Activated CD4-positive, alpha-beta T cell treated with anti-CD3 and anti-CD28 coated beads, Interleukin-2, amount 50 U/mL, for 24 hours (primary cell): ENCODE results near the gene ANAPC7.
"Not testable (repeated sequence)": the region's sequence is repeated elsewhere in the genome, so short reads cannot be mapped to it uniquely, and the experiment has no call there.

ENCODE experiments used
- DNase-seq, 2 donors: peaks; one replicate each; pipeline ENCODE4 v3.0.0-alpha.2; 2020; ENCODE audit warnings: low read depth in 1 of 2, low spot score in 1 of 2

Gene ANAPC7

GRCh38 chr12:110403146-110403975 is at the start of gene ANAPC7:
TSS of gene ANAPC7 (minus strand) at chr12:110403708. CDS start at chr12:110403627, 81 bp downstream.
- peak; percentile 80 to 85 for DNase-seq

- no peak for DNase-seq
Observed at GRCh38 chr12:110451263-110451662, 47.8 kb upstream of the ANAPC7 start.

- DNase-seq = peak; percentile 87 to 92
Observed at GRCh38 chr12:110449799-110450497, 46.4 kb upstream of the ANAPC7 start, which contains the start of gene ARPC3. TSS of gene ARPC3 (minus strand) at chr12:110450337. CDS start at chr12:110450260, 77 bp downstream.

GRCh38 chr12:110444455-110444854 is 40.9 kb upstream of the ANAPC7 start:
- DNase-seq = no peak

- DNase-seq = no peak
Observed at GRCh38 chr12:110436231-110436630, 32.7 kb upstream of the ANAPC7 start.

- no peak for DNase-seq
Observed at GRCh38 chr12:110431957-110432587, 28.6 kb upstream of the ANAPC7 start.

- DNase-seq = not testable (repeated sequence)
Observed at GRCh38 chr12:110429676-110430075, 26.2 kb upstream of the ANAPC7 start.

GRCh38 chr12:110426406-110426805 is 22.9 kb upstream of the ANAPC7 start:
- DNase-seq = no peak

- DNase-seq = no peak
Observed at GRCh38 chr12:110424237-110424636, 20.7 kb upstream of the ANAPC7 start.

GRCh38 chr12:110421701-110422100 is 18.2 kb upstream of the ANAPC7 start:
- no peak for DNase-seq

GRCh38 chr12:110421159-110421661 is 17.7 kb upstream of the ANAPC7 start:
- DNase-seq = no peak

- DNase-seq = not testable (repeated sequence)
Observed at GRCh38 chr12:110420644-110421043, 17.1 kb upstream of the ANAPC7 start.

GRCh38 chr12:110417113-110417512 is 13.6 kb upstream of the ANAPC7 start:
- DNase-seq = not testable (repeated sequence)

GRCh38 chr12:110410086-110410485 is 6.6 kb upstream of the ANAPC7 start:
- DNase-seq = not testable (repeated sequence)

- DNase-seq = not testable (repeated sequence)
Observed at GRCh38 chr12:110405126-110405662, 1.7 kb upstream of the ANAPC7 start.

GRCh38 chr12:110403976-110404682 is 621 bp upstream of the ANAPC7 start:
- DNase-seq = peak; percentile 52 to 77

GRCh38 chr12:110382683-110383082 is 20.8 kb downstream of the ANAPC7 start:
- DNase-seq = no peak

GRCh38 chr12:110379631-110380030 is 23.9 kb downstream of the ANAPC7 start:
- DNase-seq = no peak

GRCh38 chr12:110379197-110379596 is 24.3 kb downstream of the ANAPC7 start:
- no peak for DNase-seq

- not testable (repeated sequence) for DNase-seq
Observed at GRCh38 chr12:110378131-110378790, 25.2 kb downstream of the ANAPC7 start.
